COLO668 (cell line): ENCODE data around the gene EPC2.

Source experiments
- DNase-seq: peaks from one replicate; lab custom pipeline; 2025; ENCODE audit not compliant: unreplicated experiment; lab: John Stamatoyannopoulos, UW

EPC2 gene

DNA sequence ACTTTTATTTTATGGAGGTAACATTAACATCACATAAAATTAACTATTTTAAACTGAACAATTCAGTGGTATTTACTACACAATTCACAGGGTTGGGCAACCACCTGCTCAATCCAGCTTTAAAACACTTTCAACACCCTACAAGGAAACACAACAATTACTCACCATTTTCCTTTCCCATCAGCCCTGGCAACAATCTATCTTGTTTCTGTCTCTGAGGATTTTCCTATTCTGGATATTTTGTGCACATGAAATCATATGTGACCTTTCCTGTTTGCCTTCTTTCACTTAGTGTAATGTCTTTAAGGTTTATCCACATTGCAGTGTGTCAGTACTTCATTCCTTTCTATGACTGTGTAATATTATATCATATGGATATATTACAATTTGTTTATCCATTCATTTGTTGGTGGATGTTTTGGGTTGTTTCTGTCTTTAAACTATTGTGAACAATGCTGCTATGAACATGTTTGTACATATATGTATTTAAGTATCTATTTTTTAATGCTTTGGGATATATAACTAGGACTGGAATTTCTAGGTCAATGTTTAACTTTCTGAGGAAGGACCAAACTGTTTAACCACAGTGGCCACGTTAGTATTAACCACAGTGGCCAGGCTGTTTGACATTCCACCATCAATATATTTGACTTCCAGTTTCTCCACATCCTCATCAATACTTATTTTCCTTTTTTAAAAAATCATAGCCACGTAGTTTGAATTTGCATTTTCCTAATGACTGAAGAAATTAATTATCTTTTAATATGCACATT is 158.1 kb downstream of the EPC2 start:
- DNase-seq, result no peak

DNA sequence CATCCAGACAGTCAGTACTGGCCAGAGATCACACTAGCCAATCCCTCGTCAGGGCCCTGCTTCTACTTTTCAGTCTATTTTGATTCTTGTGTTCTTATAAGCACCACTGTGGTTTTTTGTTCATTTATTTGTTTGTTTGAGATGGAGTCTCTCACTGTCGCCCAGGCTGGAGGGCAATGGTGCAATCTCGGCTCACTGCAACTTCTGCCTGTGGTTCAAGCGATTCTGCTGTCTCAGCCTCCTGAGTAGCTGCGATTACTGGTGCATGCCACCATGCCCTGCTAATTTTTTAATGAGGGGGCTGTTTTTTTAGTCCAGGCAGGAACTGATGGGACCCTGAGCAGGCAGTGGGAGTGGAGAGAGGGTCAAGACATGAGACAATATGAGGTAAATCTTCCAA is 165.5 kb downstream of the EPC2 start:
- no peak for DNase-seq

DNA sequence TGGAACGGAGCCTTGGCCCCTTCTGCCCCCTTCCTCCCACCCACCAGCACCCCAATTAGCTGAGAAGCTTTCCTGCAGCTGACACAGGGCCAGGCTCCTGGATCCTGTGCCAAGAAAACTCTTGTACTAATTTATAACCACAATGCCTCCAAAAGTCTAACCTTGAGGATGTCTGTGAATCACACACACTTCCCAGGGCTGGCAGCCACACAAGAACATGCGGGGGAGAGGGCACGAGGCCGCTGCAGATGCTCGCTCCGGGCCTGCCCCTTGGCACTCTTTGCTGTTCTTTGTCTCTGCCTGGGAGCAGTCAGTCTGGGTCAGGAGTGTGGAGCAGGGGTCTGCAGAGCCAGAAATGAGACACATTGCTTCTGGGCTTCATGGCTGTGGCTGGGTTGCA is 167.8 kb downstream of the EPC2 start:
- no peak for DNase-seq

DNA sequence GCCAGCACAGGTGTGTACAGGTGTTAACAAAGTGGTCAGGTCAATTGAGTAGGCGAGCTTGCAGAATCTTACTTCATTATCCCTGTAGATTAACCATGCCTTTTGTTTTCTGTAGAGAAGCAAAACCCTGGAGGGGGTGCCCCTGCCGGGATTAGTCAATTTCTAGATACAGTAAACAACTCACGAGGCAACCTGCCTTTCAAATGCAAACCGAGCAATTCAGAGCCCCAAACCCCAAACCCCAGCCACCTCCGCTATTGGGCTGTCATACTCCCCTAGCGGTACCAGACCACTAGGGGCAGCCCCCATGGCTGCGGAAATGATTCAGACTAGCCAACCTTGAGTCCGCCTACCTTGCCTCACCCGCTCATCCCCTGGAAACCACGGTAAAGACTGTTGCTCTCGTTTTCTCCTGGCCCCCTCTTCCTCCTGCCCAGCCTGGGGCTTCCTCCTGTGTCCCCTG is 169.1 kb downstream of the EPC2 start:
- no peak for DNase-seq

DNA sequence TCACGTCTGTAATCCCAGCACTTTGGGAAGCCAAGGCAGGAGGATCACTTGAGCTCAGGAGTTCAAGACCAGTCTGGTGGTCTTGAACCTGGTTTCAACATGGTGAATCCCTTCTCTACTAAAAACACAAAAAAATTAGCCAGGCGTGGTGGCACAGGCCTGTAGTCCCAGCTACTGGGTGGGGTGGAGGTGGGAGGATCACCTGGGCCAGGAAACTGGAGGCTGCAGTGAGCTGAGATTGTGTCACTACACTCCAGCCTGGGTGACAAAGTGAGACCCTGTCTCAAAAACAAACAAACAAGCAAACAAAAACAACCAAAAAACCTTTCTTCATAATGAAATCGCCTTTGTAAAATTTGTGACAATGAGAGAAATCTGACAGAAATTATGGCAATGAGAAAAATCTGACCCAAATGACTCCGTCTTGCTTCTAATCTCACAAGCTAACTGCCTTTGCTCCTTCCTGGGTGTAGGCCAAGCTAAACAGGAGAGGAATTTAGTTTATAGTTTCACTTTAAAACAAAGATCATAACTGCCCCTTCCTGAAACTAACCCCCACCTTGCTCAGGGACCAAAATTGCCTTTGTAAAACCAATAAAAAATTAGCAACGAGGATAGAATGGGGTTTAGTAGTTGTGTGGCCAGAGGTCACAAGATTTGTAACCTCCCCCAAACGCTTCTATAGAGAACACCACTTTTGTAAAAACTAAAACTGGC is 169.8 kb downstream of the EPC2 start:
- no peak for DNase-seq

DNA sequence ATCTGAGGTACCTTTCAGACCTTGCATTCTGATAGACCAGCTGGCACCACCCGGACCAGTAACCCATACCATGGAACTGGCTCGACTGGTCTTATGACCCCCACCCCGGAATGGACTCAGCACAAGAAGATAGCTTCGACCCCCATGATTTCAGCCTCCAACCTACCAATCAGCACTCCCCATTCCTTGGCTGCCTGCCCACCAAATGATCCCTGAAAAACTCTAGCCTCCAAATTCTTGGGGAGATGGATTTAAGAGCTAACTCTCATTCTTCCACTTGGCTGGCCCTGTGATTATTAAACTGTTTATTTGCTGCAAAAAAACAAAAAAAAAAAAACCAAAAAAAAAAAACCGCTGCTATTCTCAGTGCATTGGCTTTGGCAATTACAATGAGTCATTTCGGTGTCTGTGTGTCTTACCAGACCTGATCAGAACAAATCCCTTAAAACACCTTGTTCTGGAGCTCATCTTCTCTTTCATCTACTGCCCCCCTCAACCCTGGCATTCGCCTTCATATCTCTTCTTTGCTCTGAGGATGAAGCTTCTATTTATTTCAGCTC is 170.4 kb downstream of the EPC2 start:
- DNase-seq, result no peak

DNA sequence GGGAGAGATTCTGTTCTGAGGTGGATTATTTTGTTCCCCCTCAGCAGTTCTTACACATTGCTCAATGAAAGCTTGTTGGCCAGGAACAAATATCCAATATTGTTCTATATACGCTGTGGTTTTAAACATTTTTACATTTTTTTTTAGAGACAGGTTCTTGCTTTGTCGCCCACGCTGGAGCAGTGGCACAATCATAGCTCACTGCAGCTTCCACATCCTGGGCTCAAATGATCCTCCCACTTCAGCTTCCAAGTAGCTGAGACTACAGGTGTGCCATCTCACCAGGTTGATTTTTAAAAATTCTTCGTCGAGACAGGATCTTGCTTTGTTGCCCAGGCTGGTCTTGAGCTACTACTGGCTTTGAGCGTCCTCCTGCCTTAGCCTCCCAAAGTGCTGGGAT is 171.6 kb downstream of the EPC2 start:
- no peak for DNase-seq

DNA sequence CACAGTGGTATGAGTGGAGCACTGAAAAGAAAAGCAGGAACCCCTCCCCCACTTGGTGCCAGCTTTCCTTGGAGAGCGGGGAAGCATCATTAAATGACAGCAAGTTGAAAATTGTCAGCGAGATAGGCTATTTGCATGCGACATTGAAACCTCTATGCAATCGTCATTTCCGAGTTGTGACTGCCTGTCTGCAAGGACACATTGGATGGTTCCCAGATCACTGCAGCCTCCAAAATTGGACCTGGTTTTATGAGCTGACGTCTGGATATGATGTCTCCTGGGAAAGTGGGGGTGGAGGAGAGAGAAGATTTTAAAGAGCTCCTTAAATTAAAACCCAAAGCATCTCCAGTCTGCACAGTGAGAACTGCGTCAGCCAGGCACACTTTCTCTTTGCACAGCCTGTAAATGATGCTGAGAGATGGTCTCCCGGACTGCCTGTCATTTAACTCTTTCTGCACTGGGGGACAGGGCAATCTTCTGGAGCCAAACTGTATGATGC is 172.7 kb downstream of the EPC2 start:
- DNase-seq, result no peak

DNA sequence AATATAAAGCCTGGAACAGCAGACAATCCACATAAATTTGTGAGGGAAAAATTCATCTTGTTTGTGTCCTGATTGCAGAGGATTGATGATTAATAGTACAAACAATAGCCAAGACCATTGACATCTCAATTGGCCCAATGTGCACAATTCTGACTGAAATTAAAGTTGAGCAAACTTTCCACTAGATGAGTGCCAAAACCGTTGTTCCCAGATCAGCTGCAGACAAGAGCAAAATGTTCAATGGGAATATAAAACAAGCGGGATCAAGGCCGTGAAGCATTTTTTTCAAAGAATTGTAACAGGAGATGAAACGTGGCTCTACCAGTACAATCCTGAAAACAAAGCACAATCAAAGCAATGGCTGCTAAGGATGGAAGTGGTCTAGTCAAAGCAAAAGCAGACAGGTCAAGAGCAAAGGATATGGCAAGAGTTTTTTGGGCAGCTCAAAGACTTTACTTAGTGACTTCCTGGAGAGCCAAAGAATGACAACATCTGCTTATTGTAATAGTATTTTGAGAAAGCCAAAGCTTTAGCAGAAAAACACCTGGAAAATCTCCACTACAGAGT is 174.6 kb downstream of the EPC2 start:
- DNase-seq, result no peak

DNA sequence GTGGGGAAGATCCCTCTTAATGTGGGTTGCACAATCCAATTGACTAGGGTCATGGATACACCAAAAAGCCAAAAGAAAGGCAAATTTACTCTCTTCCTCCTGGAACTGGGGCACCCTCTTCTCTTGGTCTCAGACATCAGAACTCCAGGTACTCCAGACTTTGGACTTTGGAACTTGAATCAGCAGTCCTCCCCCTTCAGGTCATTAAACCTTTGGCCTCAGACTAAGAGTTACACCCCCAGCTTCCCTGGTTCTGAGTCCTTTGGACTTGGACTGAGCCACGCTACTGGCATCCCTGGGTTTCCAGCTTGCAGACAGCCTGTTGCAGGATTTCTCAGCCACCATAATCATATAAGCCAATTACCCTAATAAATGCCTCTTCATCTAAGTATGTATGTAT is 179.6 kb downstream of the EPC2 start:
- no peak for DNase-seq

DNA sequence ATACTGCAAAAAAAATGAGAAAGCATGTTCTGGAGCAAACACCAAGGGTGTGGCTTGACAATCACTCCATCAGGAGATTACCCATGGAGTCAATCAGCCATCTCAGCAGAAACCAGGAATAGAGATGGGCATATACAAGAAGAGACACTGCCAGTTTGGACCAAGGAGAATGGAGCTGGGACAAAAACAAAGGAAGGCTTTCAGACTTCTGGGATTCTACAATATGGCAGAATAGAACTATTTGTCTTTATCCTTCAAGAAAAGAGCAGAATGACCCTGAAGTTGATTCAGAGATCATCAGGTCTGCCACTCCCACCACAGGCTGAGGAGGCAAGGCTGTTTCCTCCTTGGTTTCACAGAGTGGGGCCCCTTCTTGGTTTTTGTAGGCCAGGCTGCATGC is 182.2 kb downstream of the EPC2 start:
- no peak for DNase-seq

DNA sequence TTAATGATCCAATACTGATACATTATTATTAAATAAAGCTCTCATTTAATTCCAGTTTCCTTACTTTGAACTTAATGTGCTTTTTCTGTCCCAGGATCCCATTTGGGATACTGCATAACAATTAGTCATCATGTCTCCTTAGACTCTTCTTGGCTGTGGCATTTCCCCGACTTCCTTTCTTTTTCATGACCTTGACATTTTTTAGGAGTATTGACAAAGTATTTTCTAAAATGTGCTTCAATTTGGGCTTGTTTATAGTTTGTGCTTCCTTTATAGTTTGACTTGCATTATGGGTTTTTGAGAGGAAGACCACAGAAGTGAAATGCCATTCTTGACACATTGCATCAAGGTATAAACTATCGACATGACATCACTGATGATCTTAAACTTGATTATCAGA is 184.4 kb downstream of the EPC2 start:
- no peak for DNase-seq

DNA sequence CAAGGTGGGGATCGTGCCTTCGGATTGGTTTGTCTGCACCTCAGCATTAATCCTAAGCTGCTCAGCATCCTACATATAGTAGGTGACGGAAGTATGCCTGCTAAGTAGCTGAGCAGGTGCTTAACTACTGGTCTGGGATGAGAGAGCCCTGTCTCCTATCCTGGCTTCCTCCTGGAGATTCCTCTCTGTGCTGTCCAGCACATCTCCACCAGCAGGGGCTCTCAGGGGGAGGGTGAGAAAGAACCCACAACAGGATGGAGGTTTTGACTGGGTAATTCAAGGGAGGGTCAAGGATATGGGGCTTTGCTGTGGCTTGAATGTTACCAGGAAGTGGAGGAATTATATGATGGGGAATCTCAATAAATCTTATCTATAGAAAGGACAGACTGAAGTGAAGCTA is 185.1 kb downstream of the EPC2 start:
- no peak for DNase-seq

DNA sequence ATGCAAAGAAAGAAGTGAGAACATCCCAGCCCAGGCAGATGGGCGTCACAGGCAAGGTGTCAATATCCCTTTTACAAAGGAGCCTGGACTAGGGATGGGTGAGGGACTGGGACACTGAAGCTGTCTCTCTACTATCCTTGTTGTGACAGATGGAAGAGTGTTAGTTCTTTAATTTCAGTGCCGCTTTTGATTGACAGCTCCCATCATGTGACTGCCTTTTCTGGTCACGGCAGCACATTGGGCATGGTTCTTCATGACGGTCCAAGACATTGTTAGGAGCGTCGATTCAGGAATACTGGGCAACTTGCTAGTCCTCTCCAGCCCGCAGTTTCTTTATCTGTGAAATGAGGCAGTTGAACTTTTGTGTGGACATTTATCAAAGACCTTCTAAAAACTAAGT is 188.1 kb downstream of the EPC2 start:
- DNase-seq, result no peak
